ENCODE measurements around the gene EVI2B.
"Not testable (repeated sequence)": the region's sequence is repeated elsewhere in the genome, so short reads cannot be mapped to it uniquely, and the experiment has no call there.

The EVI2B gene

GRCh38 chr17:31310260-31310659 is 3.6 kb downstream of the EVI2B start:
- DNase-seq (ENCODE audit: low spot score), result peak; percentile 53

- DNase-seq (ENCODE audit: low spot score), result no peak
These were observed 4.3 kb downstream of the EVI2B start for GRCh38 chr17:31309556-31309955.

GRCh38 chr17:31308372-31309334 is 5.2 kb downstream of the EVI2B start:
- peak; percentile 42 for DNase-seq (ENCODE audit: low spot score)

GRCh38 chr17:31307640-31308039 is 6.2 kb downstream of the EVI2B start:
- no peak for DNase-seq (ENCODE audit: low spot score)

GRCh38 chr17:31299624-31300023 is 14.2 kb downstream of the EVI2B start:
- no peak for DNase-seq (ENCODE audit: low spot score)

GRCh38 chr17:31297090-31297489 is 16.8 kb downstream of the EVI2B start, which contains the start of gene OMG:
TSS of gene OMG (minus strand) at chr17:31297239. CDS start at chr17:31296331, 908 bp downstream.
- no peak for DNase-seq (ENCODE audit: low spot score)

GRCh38 chr17:31296142-31296541 is 17.7 kb downstream of the EVI2B start:
- no peak for DNase-seq (ENCODE audit: low spot score)

- no peak for DNase-seq (ENCODE audit: low spot score)
These were observed 18.4 kb downstream of the EVI2B start for GRCh38 chr17:31295489-31295871.

- no peak for DNase-seq (ENCODE audit: low spot score)
These were observed 18.9 kb downstream of the EVI2B start for GRCh38 chr17:31294820-31295488.

- no peak for DNase-seq (ENCODE audit: low spot score)
These were observed 19.6 kb downstream of the EVI2B start for GRCh38 chr17:31294231-31294630.

- DNase-seq (ENCODE audit: low spot score), result no peak
These were observed 20.3 kb downstream of the EVI2B start for GRCh38 chr17:31293581-31293980.

GRCh38 chr17:31291820-31292219 is 22.0 kb downstream of the EVI2B start:
- DNase-seq (ENCODE audit: low spot score), result no peak

GRCh38 chr17:31289790-31290189 is 24.1 kb downstream of the EVI2B start:
- no peak for DNase-seq (ENCODE audit: low spot score)

GRCh38 chr17:31287932-31288331 is 25.9 kb downstream of the EVI2B start:
- DNase-seq (ENCODE audit: low spot score), result not testable (repeated sequence)

GRCh38 chr17:31286587-31286986 is 27.3 kb downstream of the EVI2B start:
- DNase-seq (ENCODE audit: low spot score), result no peak

GRCh38 chr17:31283841-31284240 is 30.0 kb downstream of the EVI2B start:
- no peak for DNase-seq (ENCODE audit: low spot score)

GRCh38 chr17:31281061-31281460 is 32.8 kb downstream of the EVI2B start:
- no peak for DNase-seq (ENCODE audit: low spot score)

GRCh38 chr17:31279401-31279800 is 34.5 kb downstream of the EVI2B start:
- no peak for DNase-seq (ENCODE audit: low spot score)

GRCh38 chr17:31275116-31275515 is 38.7 kb downstream of the EVI2B start:
- DNase-seq (ENCODE audit: low spot score), result no peak

- DNase-seq (ENCODE audit: low spot score), result no peak
These were observed 39.6 kb downstream of the EVI2B start for GRCh38 chr17:31274252-31274651.

- no peak for DNase-seq (ENCODE audit: low spot score)
These were observed 40.3 kb downstream of the EVI2B start for GRCh38 chr17:31273516-31273915.

GRCh38 chr17:31272803-31273202 is 41.1 kb downstream of the EVI2B start:
- DNase-seq (ENCODE audit: low spot score), result no peak

- no peak for DNase-seq (ENCODE audit: low spot score)
These were observed 41.6 kb downstream of the EVI2B start for GRCh38 chr17:31272236-31272635.

Measured in activated CD4-positive, alpha-beta T cell treated with anti-CD3 and anti-CD28 coated beads, Interleukin-2, Interleukin-4, amounts not matched to agents 100 ng/mL and 50 ng/mL, durations not matched to agents 16 hours and 8 hours (primary cell).